Stimulated activated CD4-positive, alpha-beta T cell treated with anti-CD3 and anti-CD28 coated beads, Interleukin-4, amount 100 ng/mL, for 48 hours (primary cell): ENCODE measurements around the gene FOXA1.

Source experiments
- DNase-seq, 2 donors: peaks; one replicate each; pipeline ENCODE4 v3.0.0-alpha.2; 2020; ENCODE audit warnings: low read depth in 2 of 2

Gene FOXA1

DNA sequence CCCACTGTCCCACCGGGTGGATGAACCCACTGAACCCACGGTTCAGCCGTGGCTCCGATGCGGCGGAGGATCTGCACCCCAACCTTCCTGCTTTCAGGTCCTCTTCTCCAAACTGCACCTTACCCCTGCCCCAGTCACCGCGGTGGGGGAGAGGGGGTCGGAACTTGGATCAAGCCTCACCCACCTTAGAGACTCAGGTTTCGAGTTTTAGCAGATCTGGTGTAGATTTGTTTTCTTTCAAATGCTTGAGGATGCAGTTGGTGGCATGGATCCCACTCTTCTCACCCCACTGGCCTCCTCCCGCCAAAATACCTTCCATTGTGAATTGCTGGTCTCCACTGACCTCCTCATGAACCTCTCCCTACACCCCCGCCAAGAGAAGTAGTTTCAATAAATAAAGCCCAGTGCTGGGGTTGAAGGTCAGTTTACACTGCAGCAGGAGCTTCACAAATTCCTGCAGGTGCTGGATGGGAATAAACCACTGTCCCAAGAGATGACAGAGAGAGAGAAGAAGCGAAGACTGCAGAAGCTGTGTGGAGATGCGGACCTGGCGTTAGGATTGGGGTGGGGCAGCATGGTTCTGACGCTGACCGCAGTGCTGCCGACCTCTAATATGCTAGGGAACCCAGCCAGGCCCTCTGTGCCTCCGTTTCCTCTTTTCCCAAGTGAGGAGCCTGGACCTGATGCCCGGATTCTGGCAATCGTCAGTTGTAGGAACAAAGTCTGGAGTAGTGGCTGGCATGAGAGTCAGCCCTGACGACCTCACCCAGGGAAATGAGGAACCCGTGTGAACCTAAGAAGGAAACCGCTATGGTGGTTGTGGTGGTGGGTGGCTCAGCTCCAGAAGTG is 7.8 kb upstream of the FOXA1 start:
- no peak for DNase-seq

DNA sequence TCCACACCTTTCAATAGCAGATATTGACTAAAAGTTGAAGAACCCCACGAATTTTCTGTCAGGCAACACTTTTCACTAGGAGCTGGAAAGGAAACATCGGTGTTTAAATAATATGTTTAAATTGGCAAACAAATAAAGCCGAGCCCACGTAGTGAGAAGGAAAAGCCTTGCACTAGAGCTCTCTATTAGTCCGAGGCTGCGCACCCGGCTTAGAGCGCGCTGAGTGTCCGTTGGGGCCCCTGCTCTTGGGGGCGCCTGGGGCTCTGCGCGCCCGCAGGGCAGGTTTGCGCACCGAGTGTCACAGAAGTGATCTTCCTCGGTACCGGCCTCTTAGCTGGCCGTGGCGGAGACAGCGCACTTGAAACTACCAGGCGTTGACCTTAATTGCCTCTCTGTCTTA is 6.8 kb upstream of the FOXA1 start:
- no peak for DNase-seq

DNA sequence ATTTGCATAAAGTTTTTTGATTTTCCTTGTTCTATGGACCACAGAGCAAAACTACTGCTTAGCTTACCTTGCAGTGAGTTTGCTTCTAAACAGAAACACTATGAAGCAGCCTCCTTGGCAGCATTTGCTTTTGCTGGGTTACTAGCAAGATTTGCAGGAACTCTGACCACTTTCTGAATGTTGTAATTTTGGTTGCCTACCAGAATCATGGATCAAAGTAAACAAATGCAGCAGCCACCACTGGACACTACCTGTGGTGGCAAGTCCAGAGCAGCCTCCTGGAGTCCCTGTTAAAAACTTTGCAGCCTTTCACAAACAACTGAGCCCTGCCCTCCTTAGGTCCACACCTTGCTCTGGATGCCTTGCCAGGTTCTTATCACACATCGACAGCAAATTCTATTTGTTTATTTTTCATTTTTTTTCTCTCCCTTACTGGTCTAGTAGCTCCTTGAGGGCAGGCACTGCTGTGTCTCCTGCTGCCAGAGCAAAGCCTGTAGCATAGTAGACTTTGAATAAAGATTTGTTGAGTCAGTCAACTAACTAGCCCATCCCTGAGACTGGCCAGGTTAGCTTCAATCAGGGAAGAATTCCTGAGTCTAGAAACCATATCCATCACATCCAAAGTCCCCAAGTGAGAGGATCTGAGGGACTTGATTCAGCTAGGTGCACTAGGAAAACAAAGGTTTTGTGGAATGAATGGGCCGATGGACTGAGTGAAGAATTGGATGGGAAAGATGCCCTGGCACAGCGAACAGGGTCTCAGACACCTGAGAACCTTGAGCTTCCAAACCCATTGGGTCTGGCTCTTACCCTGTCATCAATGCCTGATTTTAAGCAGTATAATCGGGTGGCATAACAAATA is 6.1 kb upstream of the FOXA1 start:
- no peak for DNase-seq

- no peak for DNase-seq
Observed at GRCh38 chr14:37599507-37600368, 4.7 kb upstream of the FOXA1 start.

GRCh38 chr14:37598747-37599506 is 3.9 kb upstream of the FOXA1 start:
- no peak for DNase-seq

DNA sequence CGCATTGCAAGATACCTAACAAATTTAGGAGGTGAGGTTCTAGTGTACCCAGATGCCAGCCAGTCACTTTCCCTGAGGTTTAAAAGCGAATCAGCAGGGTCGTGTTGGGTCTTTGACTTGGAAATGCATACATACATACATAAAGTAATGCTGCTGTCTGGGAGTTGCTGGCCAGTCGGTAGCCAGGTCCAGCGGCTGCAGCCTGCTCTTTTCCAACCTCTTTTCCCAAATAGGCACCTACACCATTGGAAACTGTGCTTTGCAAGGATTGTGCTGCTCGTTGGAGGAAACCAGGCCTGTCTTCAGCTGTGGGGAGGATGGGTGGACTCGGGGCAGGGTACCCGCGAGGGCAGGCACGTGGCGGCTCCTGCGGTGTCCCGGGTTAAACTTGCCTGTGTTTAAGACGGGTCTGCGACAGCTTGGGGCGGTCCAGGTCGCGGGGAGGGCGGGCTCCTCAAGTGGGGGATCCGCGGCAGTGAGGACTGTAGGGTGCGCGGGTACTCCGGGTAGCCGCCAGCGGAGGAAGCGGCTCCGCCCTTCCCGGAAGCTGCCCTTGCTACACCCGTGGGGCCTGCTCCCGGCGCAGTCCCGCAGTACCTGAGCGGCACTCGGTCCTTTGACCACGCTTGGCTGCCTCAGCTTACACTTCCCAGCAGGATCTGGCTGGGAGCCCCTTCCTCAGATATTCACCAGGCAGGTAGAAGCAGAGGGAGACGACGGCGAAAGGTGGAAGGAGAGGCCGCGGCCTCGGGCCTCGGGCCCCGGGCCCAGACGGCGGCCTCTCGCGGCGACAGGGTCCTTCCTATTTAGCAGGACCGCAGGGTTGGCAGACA is 3.1 kb upstream of the FOXA1 start:
- no peak for DNase-seq

- DNase-seq, result no peak
Observed at GRCh38 chr14:37597538-37597913, 2.5 kb upstream of the FOXA1 start.

GRCh38 chr14:37596790-37597472 is 1.9 kb upstream of the FOXA1 start:
- no peak for DNase-seq

- DNase-seq, result peak; percentile 58 to 72
Observed at GRCh38 chr14:37595809-37596621, 966 bp upstream of the FOXA1 start.

DNA sequence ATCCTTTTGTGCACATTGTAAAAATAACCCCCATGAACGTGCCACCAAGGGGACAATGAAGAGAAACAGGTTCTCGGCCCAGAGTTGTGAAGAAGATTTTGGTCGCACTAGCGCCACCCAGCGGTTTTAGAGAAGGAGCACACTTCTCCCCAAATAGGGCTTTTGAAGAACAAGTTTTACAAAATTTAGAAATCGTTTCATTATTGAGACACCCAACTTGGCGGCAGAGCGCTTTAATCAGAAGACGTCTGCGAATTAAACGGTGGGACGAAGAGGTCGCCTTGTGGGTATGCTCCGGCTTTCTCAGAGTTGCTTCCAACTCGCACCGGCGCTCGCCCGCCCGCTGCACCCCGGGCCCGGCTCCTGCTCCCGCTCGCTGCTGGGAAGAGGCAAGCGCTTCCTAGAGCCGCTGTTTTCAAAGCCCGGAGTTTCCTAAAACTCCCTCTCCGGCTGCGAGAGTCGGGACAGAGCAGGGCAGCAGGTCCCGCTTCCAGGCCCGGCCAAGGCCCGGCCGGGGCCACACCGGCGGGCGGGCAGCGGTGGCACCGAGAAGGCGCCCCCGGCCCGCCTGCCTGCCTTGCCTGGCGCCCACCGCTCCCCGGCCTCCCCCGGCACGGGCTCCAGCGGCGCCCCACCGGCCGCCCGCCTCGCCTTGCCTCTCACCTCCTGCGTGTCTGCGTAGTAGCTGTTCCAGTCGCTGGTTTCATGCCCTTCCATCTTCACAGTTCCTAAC is 645 bp downstream of the FOXA1 start:
- DNase-seq, result peak in 1 of 2 donors; percentile 34

GRCh38 chr14:37593511-37594237 is 1.4 kb downstream of the FOXA1 start:
- no peak for DNase-seq

DNA sequence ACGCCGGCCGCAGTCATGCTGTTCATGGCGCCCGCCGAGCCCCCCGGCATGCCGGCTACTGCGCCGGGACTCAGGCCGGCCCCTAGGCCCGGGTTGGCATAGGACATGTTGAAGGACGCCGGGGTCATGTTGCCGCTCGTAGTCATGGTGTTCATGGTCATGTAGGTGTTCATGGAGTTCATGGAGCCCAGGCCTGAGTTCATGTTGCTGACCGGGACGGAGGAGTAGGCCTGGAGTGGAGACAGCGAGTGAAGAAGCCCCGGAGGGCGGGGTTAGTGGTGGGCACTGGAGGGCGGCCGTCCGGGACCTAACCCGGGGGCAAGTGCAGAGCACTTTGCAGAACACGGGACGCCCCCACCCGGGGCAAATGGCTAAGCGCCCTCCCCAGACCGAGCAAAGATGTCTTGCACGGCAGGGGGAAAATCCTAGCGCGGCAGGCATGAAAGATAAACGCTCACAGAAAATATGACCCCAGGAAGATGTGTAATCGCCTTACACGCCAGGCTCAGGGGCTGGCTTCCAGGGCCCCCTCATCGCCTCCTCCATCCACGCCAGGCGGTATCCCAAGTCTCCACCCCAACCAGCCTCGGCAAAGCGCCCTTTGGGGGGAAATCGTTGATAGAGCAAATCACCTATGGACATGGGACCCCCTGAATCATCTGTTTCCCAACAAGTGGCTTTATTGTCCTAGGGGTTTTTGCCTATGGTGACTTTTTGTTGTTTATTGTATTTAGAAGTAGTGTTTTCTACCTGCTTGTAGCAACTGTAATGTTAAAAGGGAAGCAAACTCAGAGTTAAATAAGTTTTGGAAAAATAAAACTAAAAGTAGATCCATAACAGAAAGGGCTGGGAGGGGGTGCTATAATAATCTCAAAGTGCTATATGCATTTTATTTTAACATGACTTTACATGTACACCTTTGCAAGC is 2.3 kb downstream of the FOXA1 start:
- no peak for DNase-seq

- no peak for DNase-seq
Observed at GRCh38 chr14:37591941-37592481, 3.0 kb downstream of the FOXA1 start.

GRCh38 chr14:37591311-37591940 is 3.6 kb downstream of the FOXA1 start:
- no peak for DNase-seq

- DNase-seq, result no peak
Observed at GRCh38 chr14:37590428-37591139, 4.5 kb downstream of the FOXA1 start.
